H9 (cell line): ENCODE measurements around the gene ALG2. TPM values are rescaled to one million over a fixed set of nuclear protein-coding genes. Genes with fewer than 3 reads are reported as not detected.

Experiments
- DNase-seq: peaks from one replicate; pipeline ENCODE4 v3.0.0-alpha.2; 2017
- H2AFZ ChIP-seq: one replicate; pipeline ENCODE4 v1.6.1; 2013; ENCODE audit warnings: mild to moderate bottlenecking, low read length, control low read depth, moderate library complexity
- H2AK5ac ChIP-seq: 2 replicates; pipeline ENCODE4 v1.6.1; 2013; ENCODE audit warnings: low read length, control low read depth, mixed read lengths; ENCODE audit not compliant: insufficient read length
- H2BK120ac ChIP-seq: one replicate; pipeline ENCODE4 v1.6.1; 2013; ENCODE audit warnings: low read depth, mild to moderate bottlenecking, low read length, control low read depth, inconsistent platforms; ENCODE audit not compliant: poor library complexity, severe bottlenecking
- H2BK12ac ChIP-seq: 2 replicates; pipeline ENCODE4 v1.6.1; 2013; ENCODE audit warnings: low read length, control low read depth, mixed read lengths, low read depth; ENCODE audit not compliant: insufficient read length
- H2BK15ac ChIP-seq: 2 replicates; pipeline ENCODE4 v1.6.1; 2013; ENCODE audit warnings: low read depth, low read length, control low read depth
- H2BK20ac ChIP-seq: one replicate; pipeline ENCODE4 v1.6.1; 2013; ENCODE audit warnings: low read depth, mild to moderate bottlenecking, low read length, control low read depth, inconsistent platforms; ENCODE audit not compliant: poor library complexity, severe bottlenecking
- H2BK5ac ChIP-seq: 2 replicates; pipeline ENCODE4 v1.6.1; 2013; ENCODE audit warnings: low read length, control low read depth, mixed read lengths; ENCODE audit not compliant: insufficient read length
- H3K14ac ChIP-seq: 2 replicates; pipeline ENCODE4 v1.6.1; 2013; ENCODE audit warnings: low read length, control low read depth; ENCODE audit not compliant: insufficient read depth
- H3K18ac ChIP-seq: 2 replicates; pipeline ENCODE4 v1.6.1; 2013; ENCODE audit warnings: low read depth, mild to moderate bottlenecking, mixed read lengths, low read length, control low read depth; ENCODE audit not compliant: insufficient read length
- H3K23ac ChIP-seq: 2 replicates; pipeline ENCODE4 v1.6.1; 2013; ENCODE audit warnings: low read length, control low read depth, mixed read lengths, low read depth; ENCODE audit not compliant: insufficient read length
- H3K23me2 ChIP-seq: 2 replicates; pipeline ENCODE4 v1.6.1; 2013; ENCODE audit warnings: low read depth, mild to moderate bottlenecking, mixed read lengths, low read length, control low read depth; ENCODE audit not compliant: insufficient read length, poor library complexity, severe bottlenecking
- H3K27ac ChIP-seq: 2 replicates; pipeline ENCODE4 v1.5.1; 2013; ENCODE audit warnings: low read length, control low read depth, mixed read lengths, low read depth; ENCODE audit not compliant: insufficient read length
- H3K27me3 ChIP-seq: 2 replicates; pipeline ENCODE4 v1.6.1; 2013; ENCODE audit warnings: low read length, control low read depth, inconsistent platforms; ENCODE audit not compliant: insufficient read depth
- H3K4ac ChIP-seq: 2 replicates; pipeline ENCODE4 v1.6.1; 2013; ENCODE audit warnings: low read depth, mild to moderate bottlenecking, control low read depth, inconsistent platforms, low read length, moderate library complexity
- H3K4me1 ChIP-seq: 2 replicates; pipeline ENCODE4 v1.6.1; 2013; ENCODE audit warnings: low read length, control low read depth, inconsistent platforms; ENCODE audit not compliant: insufficient read depth
- H3K4me2 ChIP-seq: 2 replicates; pipeline ENCODE4 v1.6.1; 2013; ENCODE audit warnings: low read length, control low read depth, mixed read lengths; ENCODE audit not compliant: insufficient read length, insufficient read depth
- H3K56ac ChIP-seq: 2 replicates; pipeline ENCODE4 v1.6.1; 2013; ENCODE audit warnings: low read depth, mild to moderate bottlenecking, mixed read lengths, low read length, control low read depth; ENCODE audit not compliant: insufficient read length
- H3K79me1 ChIP-seq: 2 replicates; pipeline ENCODE4 v1.6.1; 2013; ENCODE audit warnings: low read depth, mild to moderate bottlenecking, moderate library complexity, low read length, control low read depth, inconsistent platforms; ENCODE audit not compliant: insufficient read depth, poor library complexity, severe bottlenecking
- H3K79me2 ChIP-seq: 2 replicates; pipeline ENCODE4 v1.6.1; 2013; ENCODE audit warnings: low read length, control low read depth, inconsistent platforms; ENCODE audit not compliant: insufficient read depth
- H3K9ac ChIP-seq: 2 replicates; pipeline ENCODE4 v1.6.1; 2013; ENCODE audit warnings: low read length, control low read depth, mixed read lengths; ENCODE audit not compliant: insufficient read length; ENCODE audit errors: extremely low read depth
- H3K9me3 ChIP-seq: one replicate; pipeline ENCODE4 v1.6.1; 2013; ENCODE audit warnings: low read depth, low read length, inconsistent platforms; ENCODE audit not compliant: control insufficient read depth
- H3T11ph ChIP-seq: one replicate; pipeline ENCODE4 v1.6.1; 2013; ENCODE audit warnings: mild to moderate bottlenecking, low read length, control low read depth, inconsistent platforms
- H4K20me1 ChIP-seq: one replicate; pipeline ENCODE4 v1.6.1; 2013; ENCODE audit not compliant: control insufficient read depth, insufficient read length, insufficient read depth
- H4K5ac ChIP-seq: 2 replicates; pipeline ENCODE4 v1.6.1; 2013; ENCODE audit warnings: low read depth, mild to moderate bottlenecking, mixed read lengths, low read length, control low read depth; ENCODE audit not compliant: insufficient read length
- H4K8ac ChIP-seq: replicated peaks from 2 replicates; pipeline ENCODE4 v1.6.1; 2013; ENCODE audit warnings: low read length, control low read depth, mixed read lengths, low read depth; ENCODE audit not compliant: insufficient read length
- H4K91ac ChIP-seq: 2 replicates; pipeline ENCODE4 v1.6.1; 2013; ENCODE audit warnings: low read depth, mild to moderate bottlenecking, moderate library complexity, mixed read lengths, low read length, control low read depth; ENCODE audit not compliant: insufficient read length
- H3K27ac Mint-ChIP-seq, 3 experiments: 2 replicates in 2 of 3; 3 replicates in 1 of 3; pipeline ENCODE4 v1.8.0; 2020 to 2021; ENCODE audit warnings: mixed read lengths in 3 of 3, mild to moderate bottlenecking in 1 of 3, moderate library complexity in 1 of 3
- H3K27me3 Mint-ChIP-seq: 2 replicates; pipeline ENCODE4 v1.8.0; 2021; ENCODE audit warnings: low read depth, mild to moderate bottlenecking, moderate library complexity, mixed read lengths
- H3K36me3 Mint-ChIP-seq, 3 experiments: 2 replicates in 2 of 3; 3 replicates in 1 of 3; pipeline ENCODE4 v1.8.0; 2020 to 2021; ENCODE audit warnings: low read depth in 3 of 3, mixed read lengths in 3 of 3; ENCODE audit not compliant: insufficient read depth in 1 of 3
- H3K4me1 Mint-ChIP-seq, 2 experiments: 2 replicates each; pipeline ENCODE4 v1.8.0; 2020; ENCODE audit warnings: mixed read lengths in 2 of 2
- H3K4me3 Mint-ChIP-seq, 2 experiments: 2 replicates in 1 of 2; 3 replicates in 1 of 2; pipeline ENCODE4 v1.8.0; 2020 to 2021; ENCODE audit warnings: mild to moderate bottlenecking in 2 of 2, mixed read lengths in 2 of 2, moderate library complexity in 1 of 2
- H3K9me3 Mint-ChIP-seq, 2 experiments: 2 replicates in 1 of 2; 3 replicates in 1 of 2; pipeline ENCODE4 v1.8.0; 2020; ENCODE audit warnings: mild to moderate bottlenecking in 2 of 2, mixed read lengths in 2 of 2, moderate library complexity in 1 of 2
- WGBS: extraction: QIAGEN DNeasy Blood & Tissue Kit; methylation state at CpG from one replicate; pipeline ENCODE4 v1.1.7; 2013; ENCODE audit warnings: missing lambda C conversion rate, low lambda C conversion rate, mixed read lengths; ENCODE audit not compliant: insufficient read length; ENCODE audit errors: extremely low coverage; 5-methylcytosine and 5-hydroxymethylcytosine counted together
- total RNA-seq: library from RNA; stranded (reverse); gene quantifications from 2 replicates; pipeline ENCODE4 v1.2.1, GENCODE V29; 2021
- TF ChIP-seq, protein P1 (sequence below): fragments of 200-600 bp; sonication (generic); conservative IDR thresholded peaks from 3 replicates; pipeline ENCODE4 v1.8.0; 2021; ENCODE audit warnings: antibody characterized with exemption, mild to moderate bottlenecking

Gene ALG2
- total RNA-seq, 1 experiment from 2014 or later, result 30.1 TPM

DNA sequence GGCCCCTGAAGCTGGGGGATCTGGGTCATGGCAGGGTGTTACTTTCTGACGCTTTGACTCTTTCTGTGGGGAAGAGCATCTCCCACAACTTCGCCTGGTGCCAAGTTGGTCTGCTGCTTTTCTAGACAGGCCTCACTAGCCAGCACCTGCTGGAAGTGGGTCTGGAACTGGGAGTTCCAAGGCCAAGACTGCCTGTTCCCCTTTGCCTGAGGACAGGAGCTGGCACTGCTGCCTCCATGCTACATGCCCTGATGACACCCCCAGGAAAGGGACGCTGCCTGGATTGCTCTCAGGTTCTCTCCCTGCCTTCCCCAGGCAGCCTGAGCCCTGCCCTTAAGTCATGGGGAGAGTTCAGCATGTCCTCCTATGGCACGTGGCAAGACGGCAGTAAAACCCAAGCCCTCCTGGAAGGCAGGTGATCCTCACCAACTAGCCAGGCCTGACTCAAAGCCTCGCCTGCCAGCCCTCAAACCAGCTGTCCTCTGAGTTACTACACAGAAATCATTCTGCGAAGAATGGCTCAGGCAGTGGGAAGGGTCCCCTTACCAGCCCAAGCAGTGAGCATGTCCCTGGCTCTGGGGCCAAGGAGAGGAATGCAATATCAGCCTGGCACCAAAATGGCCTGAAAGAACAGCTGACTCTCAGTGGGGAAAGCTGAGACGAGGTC lies 36.1 kb upstream of the ALG2 start:
- Histone ChIP-seq H3K4me1 (no peaks in the 10 kb centered on the region), H2AK5ac (no peak overlapping the region), H3K9ac (no peak overlapping the region), H4K5ac (no peak overlapping the region), H3K23ac (no peak overlapping the region), H2BK120ac (no peak overlapping the region), H4K91ac (no peak overlapping the region), H3K27ac (no peak overlapping the region), H2AFZ (no peak overlapping the region), H4K8ac (no peak overlapping the region), H3K4ac (no peak overlapping the region), H2BK15ac (no peak overlapping the region), H3K56ac (no peak overlapping the region), H2BK12ac (no peak overlapping the region), H3K23me2 (no peaks in the 10 kb centered on the region), H3K4me2 (no peak overlapping the region), H3K9me3 (no peaks in the 10 kb centered on the region), H3K14ac (no peak overlapping the region), H4K20me1 (no peaks in the 10 kb centered on the region), H3K79me1 (no peaks in the 10 kb centered on the region), H3K27me3 (no peaks in the 10 kb centered on the region), H2BK5ac (no peak overlapping the region), H3T11ph (no peak overlapping the region), H2BK20ac (no peak overlapping the region), H3K18ac (no peak overlapping the region), H3K79me2 (no peaks in the 10 kb centered on the region)
- Mint-ChIP-seq H3K27me3 (peaks cover 1% of the 10 kb centered on the region; the same call in 1 of the 2 replicates), H3K27ac (no peak overlapping the region; a peak in 1 of 7 replicates), H3K4me1 (peaks cover 3 to 16% of the 10 kb centered on the region in 2 experiments; a peak in 3 of 4 replicates), H3K4me3 (no peak overlapping the region), H3K36me3 (no peaks in the 10 kb centered on the region), H3K9me3 (no peaks in the 10 kb centered on the region; a peak in 1 of 5 replicates)
- TF ChIP-seq, protein P1, sequence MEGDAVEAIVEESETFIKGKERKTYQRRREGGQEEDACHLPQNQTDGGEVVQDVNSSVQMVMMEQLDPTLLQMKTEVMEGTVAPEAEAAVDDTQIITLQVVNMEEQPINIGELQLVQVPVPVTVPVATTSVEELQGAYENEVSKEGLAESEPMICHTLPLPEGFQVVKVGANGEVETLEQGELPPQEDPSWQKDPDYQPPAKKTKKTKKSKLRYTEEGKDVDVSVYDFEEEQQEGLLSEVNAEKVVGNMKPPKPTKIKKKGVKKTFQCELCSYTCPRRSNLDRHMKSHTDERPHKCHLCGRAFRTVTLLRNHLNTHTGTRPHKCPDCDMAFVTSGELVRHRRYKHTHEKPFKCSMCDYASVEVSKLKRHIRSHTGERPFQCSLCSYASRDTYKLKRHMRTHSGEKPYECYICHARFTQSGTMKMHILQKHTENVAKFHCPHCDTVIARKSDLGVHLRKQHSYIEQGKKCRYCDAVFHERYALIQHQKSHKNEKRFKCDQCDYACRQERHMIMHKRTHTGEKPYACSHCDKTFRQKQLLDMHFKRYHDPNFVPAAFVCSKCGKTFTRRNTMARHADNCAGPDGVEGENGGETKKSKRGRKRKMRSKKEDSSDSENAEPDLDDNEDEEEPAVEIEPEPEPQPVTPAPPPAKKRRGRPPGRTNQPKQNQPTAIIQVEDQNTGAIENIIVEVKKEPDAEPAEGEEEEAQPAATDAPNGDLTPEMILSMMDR, result no peak
- no CpG with 5 or more reads among the region's 8 CpGs for WGBS
- DNase-seq, result no peak
